AG09319 (cell line): Measurements from ENCODE around the gene CACNG7.

ENCODE experiments used
- DNase-seq: peaks from one replicate; pipeline ENCODE4 v3.0.0-alpha.2; 2010; ENCODE audit warnings: low read depth; ENCODE audit errors: extremely low read depth
- CTCF ChIP-seq: IDR thresholded peaks from 2 replicates; pipeline ENCODE4 v1.5.1; 2011; ENCODE audit warnings: low read depth, mild to moderate bottlenecking, inconsistent platforms, low read length, moderate library complexity

CACNG7 gene

GRCh38 chr19:53880711-53881481, 28.2 kb upstream of the CACNG7 start:
- no peak for DNase-seq
- TF ChIP-seq CTCF: no peak

GRCh38 chr19:53881482-53882390, 27.3 kb upstream of the CACNG7 start, which contains the start of gene PRKCG:
TSS of gene PRKCG (plus strand) at chr19:53882197. CDS start at chr19:53882495, 298 bp downstream.
- DNase-seq: no peak
- TF ChIP-seq CTCF: peak; percentile 35

GRCh38 chr19:53882391-53883050, 26.6 kb upstream of the CACNG7 start:
- TF ChIP-seq CTCF: no peak
- no peak for DNase-seq

DNA sequence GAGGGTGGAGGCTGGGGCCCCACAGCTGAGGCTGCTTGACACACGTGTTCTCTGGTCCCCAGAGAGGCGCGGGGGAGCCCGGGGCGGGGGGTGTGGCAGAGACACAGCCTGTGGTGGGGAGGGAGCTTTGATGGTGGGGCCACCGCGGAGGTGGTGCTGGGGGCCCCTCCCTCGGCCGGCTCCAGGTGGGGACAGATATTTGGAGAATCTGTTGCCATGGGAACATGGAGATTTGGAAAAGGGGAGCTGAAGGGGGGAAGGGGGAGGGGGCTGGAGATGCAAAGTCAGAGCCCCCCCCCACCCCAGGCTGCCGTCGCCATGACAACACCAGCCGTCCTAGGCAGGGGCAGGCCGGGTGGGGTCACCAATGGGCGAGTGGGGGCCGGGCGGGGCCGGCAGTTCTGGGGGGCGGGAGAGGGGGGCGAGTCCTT, 25.8 kb upstream of the CACNG7 start:
- no peak for DNase-seq
- TF ChIP-seq CTCF: no peak

DNA sequence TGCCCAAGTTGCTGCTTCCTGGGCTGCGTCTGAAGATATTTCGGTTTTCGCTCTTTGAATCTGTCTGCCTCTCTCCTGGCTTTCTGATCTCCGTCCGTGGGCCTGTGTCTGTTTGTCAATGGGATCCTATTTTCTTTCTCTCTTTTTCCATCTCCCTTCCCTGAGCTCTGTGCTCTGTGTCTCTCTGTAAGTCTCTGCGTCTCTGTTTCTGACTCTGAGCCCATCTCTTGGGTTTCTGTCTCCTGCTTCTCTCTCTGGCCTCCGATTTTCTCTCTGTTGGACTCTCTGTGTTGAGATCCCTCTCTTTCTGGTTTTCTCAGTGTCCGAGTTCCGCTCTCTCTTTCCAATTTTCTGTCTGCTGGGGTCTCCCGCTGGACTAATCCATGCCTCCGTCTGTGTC, 25.3 kb upstream of the CACNG7 start:
- no peak for DNase-seq
- no peak for TF ChIP-seq CTCF

GRCh38 chr19:53884256-53884655, 24.8 kb upstream of the CACNG7 start:
- DNase-seq: no peak
- TF ChIP-seq CTCF: no peak
